Measurements from ENCODE around the gene JPT2.
"Not testable (repeated sequence)": the region's sequence is repeated elsewhere in the genome, so short reads cannot be mapped to it uniquely, and the experiment has no call there.

JPT2 gene

GRCh38 chr16:1700246-1700645 is 22.2 kb downstream of the JPT2 start:
- H3K4me1 ChIP-seq: peaks cover 9 to 13% (median 10%) of the 10 kb centered on the region in 10 experiments
- H3K27ac ChIP-seq: no peak overlapping the region
- H3K36me3 ChIP-seq: peaks cover 71 to 85% (median 81%) of the 10 kb centered on the region in 11 experiments
- peak overlapping the region in 1 of 11 experiments; percentile 39; a peak in 1 of 22 replicates for H3K9ac ChIP-seq
- no peak for TF ChIP-seq Cebpa-rat (IDR thresholded peaks at IDR 0.05)
- H3K27me3 ChIP-seq: no peaks in the 10 kb centered on the region
- H4K20me1 ChIP-seq: peaks cover 0 to 33% (median 16%) of the 10 kb centered on the region in 11 experiments; a peak in 13 of 22 replicates
- H3K4me3 ChIP-seq: no peak overlapping the region
- H3K9me3 ChIP-seq (replicated peaks in 1 of 11): no peaks in the 10 kb centered on the region
- H3K4me2 ChIP-seq: no peak overlapping the region

- Histone ChIP-seq H3K9ac (0 out of 22 replicates have a peak overlapping the region, but pooled peaks of 1 of the 11 experiments have one; percentile 5), H4K20me1 (peaks cover 0 to 26% (median 16%) of the 10 kb centered on the region in 11 experiments; a peak in 11 of 22 replicates), H3K36me3 (peaks cover 64 to 74% (median 70%) of the 10 kb centered on the region in 11 experiments), H3K4me1 (peaks cover 10 to 13% (median 11%) of the 10 kb centered on the region in 10 experiments), H3K4me3 (no peak overlapping the region), H3K27me3 (no peaks in the 10 kb centered on the region), H3K27ac (no peak overlapping the region), H3K4me2 (no peak overlapping the region), H3K9me3 (replicated peaks in 1 of 11) (no peaks in the 10 kb centered on the region)
- TF ChIP-seq Cebpa-rat (IDR thresholded peaks at IDR 0.05): no peak
Measured at GRCh38 chr16:1701216-1701878, 23.3 kb downstream of the JPT2 start.

GRCh38 chr16:1705324-1705687 is 27.2 kb downstream of the JPT2 start:
- H3K36me3 ChIP-seq: peaks cover 30 to 58% (median 44%) of the 10 kb centered on the region in 11 experiments
- H3K4me1 ChIP-seq: peaks cover 37 to 44% (median 41%) of the 10 kb centered on the region in 10 experiments
- H3K9ac ChIP-seq: peak overlapping the region; percentile 84 to 96 (median 91)
- H3K9me3 ChIP-seq (replicated peaks in 1 of 11); H3K27me3 ChIP-seq: not testable (repeated sequence)
- peak overlapping the region; percentile 68 to 98 (median 90) for H3K4me3 ChIP-seq
- H3K4me2 ChIP-seq: peak overlapping the region; percentile 86 to 99 (median 91)
- H3K27ac ChIP-seq: peak overlapping the region; percentile 45 to 92 (median 84)
- peaks cover 33 to 57% (median 35%) of the 10 kb centered on the region in 11 experiments for H4K20me1 ChIP-seq

GRCh38 chr16:1705688-1706385 is 27.8 kb downstream of the JPT2 start, which contains the start of gene MAPK8IP3:
MAPK8IP3 (plus strand) TSS chr16:1706195; CDS start chr16:1706340, 145 bp downstream.
- no peaks in the 10 kb centered on the region for H3K27me3 ChIP-seq

GRCh38 chr16:1706386-1707192 is 28.5 kb downstream of the JPT2 start:
- Histone ChIP-seq H3K36me3 (peaks cover 23 to 55% (median 37%) of the 10 kb centered on the region in 11 experiments), H3K9me3 (replicated peaks in 1 of 11) (no peaks in the 10 kb centered on the region), H4K20me1 (peaks cover 46 to 60% (median 48%) of the 10 kb centered on the region in 11 experiments), H3K27ac (peak overlapping the region; percentile 68 to 92 (median 84)), H3K4me1 (peaks cover 45 to 55% (median 53%) of the 10 kb centered on the region in 10 experiments), H3K9ac (peak overlapping the region; percentile 84 to 96 (median 91)), H3K27me3 (no peaks in the 10 kb centered on the region), H3K4me3 (peak overlapping the region; percentile 68 to 98 (median 90)), H3K4me2 (peak overlapping the region; percentile 85 to 99 (median 93))
- TF ChIP-seq Cebpa-rat (IDR thresholded peaks at IDR 0.05): no peak

More at GRCh38 chr16:1705688-1706385, 27.8 kb downstream of the JPT2 start, which contains the start of gene MAPK8IP3:
- Histone ChIP-seq H3K4me2 (peak within 1 kb of the TSS; percentile 86 to 99 (median 93)), H3K4me3 (peak within 1 kb of the TSS; percentile 68 to 98 (median 90)), H4K20me1 (peaks cover 38 to 57% (median 40%) of the 10 kb centered on the region in 11 experiments), H3K4me1 (peaks cover 43 to 48% (median 46%) of the 10 kb centered on the region in 10 experiments), H3K36me3 (peaks cover 25 to 55% (median 41%) of the 10 kb centered on the region in 11 experiments), H3K9me3 (replicated peaks in 1 of 11) (no peaks in the 10 kb centered on the region), H3K27ac (peak within 1 kb of the TSS; percentile 68 to 92 (median 84)), H3K9ac (peak within 1 kb of the TSS; percentile 84 to 96 (median 91))
- TF ChIP-seq Cebpa-rat (IDR thresholded peaks at IDR 0.05): no peak

- Histone ChIP-seq H3K27ac (peak overlapping the region in 10 of 11 experiments; percentile 50 to 92 (median 84); a peak in 21 of 22 replicates), H3K36me3 (peaks cover 16 to 52% (median 31%) of the 10 kb centered on the region in 11 experiments; a peak in 21 of 22 replicates), H3K27me3 (no peaks in the 10 kb centered on the region), H3K4me2 (peak overlapping the region; percentile 85 to 99 (median 92)), H3K4me1 (peaks cover 49 to 62% (median 58%) of the 10 kb centered on the region in 10 experiments), H3K9ac (peak overlapping the region; percentile 84 to 96 (median 91)), H3K4me3 (peak overlapping the region; percentile 68 to 98 (median 90)), H4K20me1 (peaks cover 52 to 60% (median 54%) of the 10 kb centered on the region in 11 experiments), H3K9me3 (replicated peaks in 1 of 11) (no peaks in the 10 kb centered on the region)
- TF ChIP-seq Cebpa-rat (IDR thresholded peaks at IDR 0.05): no peak
Measured at GRCh38 chr16:1707193-1707790, 29.2 kb downstream of the JPT2 start.

GRCh38 chr16:1708083-1708767 is 30.1 kb downstream of the JPT2 start:
- Histone ChIP-seq H3K4me1 (peaks cover 58 to 72% (median 67%) of the 10 kb centered on the region in 10 experiments), H3K27me3 (no peaks in the 10 kb centered on the region), H3K9me3 (replicated peaks in 1 of 11) (no peaks in the 10 kb centered on the region), H3K27ac (peak overlapping the region in 5 of 11 experiments; percentile 13 to 41 (median 19); a peak in 5 of 22 replicates), H4K20me1 (peaks cover 61 to 69% (median 63%) of the 10 kb centered on the region in 11 experiments), H3K4me3 (peak overlapping the region in 9 of 10 experiments; percentile 80 to 98 (median 92); a peak in 17 of 20 replicates), H3K9ac (peak overlapping the region; percentile 84 to 96 (median 91); a peak in 20 of 22 replicates), H3K36me3 (peaks cover 7 to 52% (median 28%) of the 10 kb centered on the region in 11 experiments; a peak in 19 of 22 replicates), H3K4me2 (peak overlapping the region; percentile 85 to 99 (median 92))
- no peak for TF ChIP-seq Cebpa-rat (IDR thresholded peaks at IDR 0.05)
